LHCN-M2 (cell line): ENCODE data around the gene AKAP8L. TPM values are rescaled to one million over a fixed set of nuclear protein-coding genes. Genes with fewer than 3 reads are reported as not detected.
A peak's percentile ranks its signal among the peaks of the same experiment; 100 is the strongest.
"Not testable (repeated sequence)": the region's sequence is repeated elsewhere in the genome, so short reads cannot be mapped to it uniquely, and the experiment has no call there.

ENCODE experiments used
- DNase-seq: peaks from one replicate; pipeline ENCODE4 v3.0.0-alpha.2; 2012; ENCODE audit warnings: low read depth
- total RNA-seq: library from RNA; depleted of rRNA; stranded (reverse); fragments of >200 nt; gene quantifications from 2 replicates; pipeline ENCODE4 v1.2.3, GENCODE V29; 2014

Gene AKAP8L
- total RNA-seq, 1 experiment from 2014 or later, result 54.1 TPM

- no peak for DNase-seq
Observed at GRCh38 chr19:15421136-15421695, 2.4 kb upstream of the AKAP8L start.

GRCh38 chr19:15419413-15420025 is 731 bp upstream of the AKAP8L start:
- peak; percentile 31 for DNase-seq

- DNase-seq, result no peak
Observed at GRCh38 chr19:15418231-15418578, 583 bp downstream of the AKAP8L start.

- no peak for DNase-seq
Observed at GRCh38 chr19:15417699-15418098, 1.1 kb downstream of the AKAP8L start.

- DNase-seq, result no peak
Observed at GRCh38 chr19:15412832-15413231, 6.0 kb downstream of the AKAP8L start.

GRCh38 chr19:15411351-15411750 is 7.4 kb downstream of the AKAP8L start:
- peak; percentile 38 for DNase-seq

- no peak for DNase-seq
Observed at GRCh38 chr19:15404780-15405211, 14.0 kb downstream of the AKAP8L start.

- DNase-seq, result no peak
Observed at GRCh38 chr19:15404097-15404779, 14.6 kb downstream of the AKAP8L start.

- no peak for DNase-seq
Observed at GRCh38 chr19:15403151-15403531, 15.6 kb downstream of the AKAP8L start.

- no peak for DNase-seq
Observed at GRCh38 chr19:15402411-15403150, 16.2 kb downstream of the AKAP8L start.

GRCh38 chr19:15401397-15401710 is 17.4 kb downstream of the AKAP8L start:
- DNase-seq, result no peak

- no peak for DNase-seq
Observed at GRCh38 chr19:15400521-15401396, 18.0 kb downstream of the AKAP8L start.

GRCh38 chr19:15399635-15400034 is 19.2 kb downstream of the AKAP8L start:
- no peak for DNase-seq

- no peak for DNase-seq
Observed at GRCh38 chr19:15399234-15399515, 19.6 kb downstream of the AKAP8L start.

GRCh38 chr19:15398501-15399233 is 20.1 kb downstream of the AKAP8L start:
- DNase-seq, result no peak

- no peak for DNase-seq
Observed at GRCh38 chr19:15397782-15398181, 21.0 kb downstream of the AKAP8L start.

- no peak for DNase-seq
Observed at GRCh38 chr19:15397236-15397635, 21.6 kb downstream of the AKAP8L start.

GRCh38 chr19:15396436-15396835 is 22.4 kb downstream of the AKAP8L start:
- DNase-seq, result no peak

GRCh38 chr19:15395251-15395650 is 23.5 kb downstream of the AKAP8L start:
- not testable (repeated sequence) for DNase-seq

GRCh38 chr19:15394426-15394825 is 24.4 kb downstream of the AKAP8L start:
- DNase-seq, result no peak

GRCh38 chr19:15393963-15394362 is 24.8 kb downstream of the AKAP8L start:
- peak; percentile 24 for DNase-seq
